Stimulated activated CD4-positive, alpha-beta T cell treated with anti-CD3 and anti-CD28 coated beads, Interleukin-2, amount 100 ng/mL, for 4 hours (primary cell): ENCODE results near the gene MYMX.
"Not testable (repeated sequence)": the region's sequence is repeated elsewhere in the genome, so short reads cannot be mapped to it uniquely, and the experiment has no call there.

Source experiments
- DNase-seq: peaks from one replicate; pipeline ENCODE4 v3.0.0-alpha.2; 2020; ENCODE audit warnings: low read depth

Gene MYMX

GRCh38 chr6:44219815-44220784, 3.4 kb downstream of the MYMX start:
- DNase-seq: no peak

- no peak for DNase-seq
These were observed 4.2 kb downstream of the MYMX start for GRCh38 chr6:44220913-44221290.

GRCh38 chr6:44221291-44221960, 4.7 kb downstream of the MYMX start:
- peak; percentile 52 for DNase-seq

- no peak for DNase-seq
These were observed 5.2 kb downstream of the MYMX start for GRCh38 chr6:44221961-44222335.

- no peak for DNase-seq
These were observed 6.0 kb downstream of the MYMX start for GRCh38 chr6:44222486-44223318.

- peak; percentile 82 for DNase-seq
These were observed 6.7 kb downstream of the MYMX start, which contains the start of gene SLC29A1 for GRCh38 chr6:44223319-44224028. SLC29A1 (plus strand) TSS chr6:44223595; CDS start chr6:44227314, 3,719 bp downstream.

- no peak for DNase-seq
These were observed 7.6 kb downstream of the MYMX start for GRCh38 chr6:44224029-44224964.

GRCh38 chr6:44224965-44225305, 8.2 kb downstream of the MYMX start:
- DNase-seq: no peak

GRCh38 chr6:44225579-44226325, 9.0 kb downstream of the MYMX start:
- DNase-seq: no peak

GRCh38 chr6:44226368-44227147, 9.8 kb downstream of the MYMX start:
- DNase-seq: no peak

- DNase-seq: no peak
These were observed 10.5 kb downstream of the MYMX start for GRCh38 chr6:44227148-44227793.

GRCh38 chr6:44228031-44228430, 11.3 kb downstream of the MYMX start:
- DNase-seq: no peak

GRCh38 chr6:44228433-44228832, 11.7 kb downstream of the MYMX start:
- no peak for DNase-seq

GRCh38 chr6:44228836-44229235, 12.1 kb downstream of the MYMX start:
- no peak for DNase-seq

- DNase-seq: no peak
These were observed 12.8 kb downstream of the MYMX start for GRCh38 chr6:44229376-44230033.

- no peak for DNase-seq
These were observed 13.4 kb downstream of the MYMX start for GRCh38 chr6:44230034-44230675.

GRCh38 chr6:44231426-44231825, 14.7 kb downstream of the MYMX start:
- not testable (repeated sequence) for DNase-seq
